Vagina (tissue), 2 donors: ENCODE data around the gene PPIL6. TPM values are rescaled to one million over a fixed set of nuclear protein-coding genes. Genes with fewer than 3 reads are reported as not detected.

Experiments
- DNase-seq, 2 donors: peaks; one replicate each; pipeline ENCODE4 v3.0.0-alpha.2; 2017; ENCODE audit errors: extremely low spot score in 2 of 2
- H3K27ac ChIP-seq: fragments of 200-600 bp; sonication (generic); one replicate; pipeline ENCODE4 v1.5.1; 2019
- H3K27me3 ChIP-seq: fragments of 200-600 bp; sonication (generic); one replicate; pipeline ENCODE4 v1.5.1; 2019
- H3K36me3 ChIP-seq, 2 donors: fragments of 200-600 bp; sonication (generic); one replicate each; pipeline ENCODE4 v1.5.1; 2017 to 2019
- H3K4me1 ChIP-seq: fragments of 200-600 bp; sonication (generic); one replicate; pipeline ENCODE4 v1.5.1; 2019
- H3K4me3 ChIP-seq, 2 donors: fragments of 200-600 bp; sonication (generic); 1 replicate in 1 of 2; 2 replicates in 1 of 2; pipeline ENCODE4 v1.5.1; 2016 to 2019
- H3K9me3 ChIP-seq: fragments of 200-600 bp; sonication (generic); one replicate; pipeline ENCODE4 v1.5.1; 2019
- CTCF ChIP-seq, 3 experiments: fragments of 450-650 bp in 2 of 3; fragments of 200-600 bp in 1 of 3; sonication (generic) in 1 of 3; IDR thresholded peaks; one replicate each; pipeline ENCODE4 v1.5.1; 2017 to 2019; ENCODE audit warnings: antibody characterized with exemption in 3 of 3, mild to moderate bottlenecking in 2 of 3, moderate library complexity in 2 of 3
- POLR2A ChIP-seq, 2 donors: fragments of 450-650 bp; IDR thresholded peaks; one replicate each; pipeline ENCODE4 v1.6.1; 2017; ENCODE audit warnings: antibody characterized with exemption in 2 of 2, mild to moderate bottlenecking in 2 of 2, moderate library complexity in 2 of 2
- POLR2AphosphoS5 ChIP-seq, 2 donors: sonication (generic); formaldehyde crosslinking; IDR thresholded peaks; one replicate each; pipeline ENCODE4 v1.9.0; 2017; ENCODE audit warnings: antibody characterized with exemption in 2 of 2, mild to moderate bottlenecking in 2 of 2, low read depth in 1 of 2; ENCODE audit not compliant: insufficient read depth in 1 of 2
- intact Hi-C: fragments of 100-400 bp; cut with DNase I; formaldehyde crosslinking; loops from one replicate; pipeline ENCODE4 v1.15.1; 2023
- total RNA-seq: library from RNA; depleted of rRNA; stranded (reverse); fragments of >200 nt; gene quantifications from one replicate; pipeline ENCODE4 v1.2.3, GENCODE V29; 2016

PPIL6 gene
- total RNA-seq, 1 donor from 2014 or later = 3.9 TPM

DNA sequence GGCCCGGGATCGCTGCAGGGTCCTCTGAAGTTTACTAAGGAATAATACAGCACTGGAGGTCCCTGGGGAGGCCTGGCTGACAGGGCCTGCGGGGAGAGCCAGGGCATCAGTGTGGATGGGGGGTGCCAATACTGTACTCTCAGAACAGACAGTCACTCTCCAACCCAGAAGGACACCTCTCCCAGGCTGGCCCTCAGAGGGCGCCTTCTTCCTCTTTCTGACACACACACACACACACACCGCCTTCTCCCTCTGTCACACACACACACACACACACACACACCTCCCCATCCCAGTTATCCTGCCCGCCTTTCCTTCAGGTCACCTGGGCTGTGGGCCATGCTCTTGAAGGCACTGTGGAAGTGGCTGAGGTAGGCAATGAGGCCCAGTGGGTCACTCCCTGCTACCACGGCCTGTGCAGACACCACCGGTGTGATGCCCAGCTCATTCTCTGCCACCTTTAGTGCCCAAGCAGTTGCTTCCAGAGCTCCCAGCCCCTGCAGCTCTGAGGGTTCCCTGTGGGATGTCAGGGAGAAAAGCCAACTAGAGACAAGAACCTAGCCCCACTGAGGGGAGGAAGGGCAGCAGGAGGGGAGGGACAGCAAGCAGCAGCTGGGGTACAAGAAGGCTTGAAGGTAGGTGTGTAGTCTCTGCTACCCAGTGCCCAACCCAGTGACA lies 7.6 kb upstream of the PPIL6 start:
- Histone ChIP-seq H3K27ac (no peak overlapping the region), H3K4me3 (no peak overlapping the region), H3K27me3 (no peaks in the 10 kb centered on the region), H3K9me3 (no peaks in the 10 kb centered on the region), H3K36me3 (peaks cover 0 to 47% of the 10 kb centered on the region in 2 donors), H3K4me1 (peaks cover 11% of the 10 kb centered on the region)
- peak; percentile 81 to 85 for DNase-seq
- intact Hi-C loops = no loop called here
- no peak for TF ChIP-seq CTCF (IDR thresholded peaks at IDR 0.05)
- no peak for TF ChIP-seq POLR2A (IDR thresholded peaks at IDR 0.05)
- TF ChIP-seq POLR2AphosphoS5 (IDR thresholded peaks at IDR 0.05; ENCODE audit: insufficient read depth in 1 of 2, low read depth in 1 of 2) = no peak

- Histone ChIP-seq H3K9me3 (no peaks in the 10 kb centered on the region), H3K27me3 (no peaks in the 10 kb centered on the region), H3K4me3 (no peak overlapping the region), H3K36me3 (peaks cover 0 to 45% of the 10 kb centered on the region in 2 donors), H3K4me1 (peaks cover 16% of the 10 kb centered on the region), H3K27ac (no peak overlapping the region)
- no peak for TF ChIP-seq POLR2A (IDR thresholded peaks at IDR 0.05)
- TF ChIP-seq POLR2AphosphoS5 (IDR thresholded peaks at IDR 0.05; ENCODE audit: insufficient read depth in 1 of 2, low read depth in 1 of 2) = no peak
- no peak for TF ChIP-seq CTCF (IDR thresholded peaks at IDR 0.05)
- no peak for DNase-seq
- intact Hi-C loops = no loop called here
Measured at GRCh38 chr6:109447087-109447486, 6.7 kb upstream of the PPIL6 start.

DNA sequence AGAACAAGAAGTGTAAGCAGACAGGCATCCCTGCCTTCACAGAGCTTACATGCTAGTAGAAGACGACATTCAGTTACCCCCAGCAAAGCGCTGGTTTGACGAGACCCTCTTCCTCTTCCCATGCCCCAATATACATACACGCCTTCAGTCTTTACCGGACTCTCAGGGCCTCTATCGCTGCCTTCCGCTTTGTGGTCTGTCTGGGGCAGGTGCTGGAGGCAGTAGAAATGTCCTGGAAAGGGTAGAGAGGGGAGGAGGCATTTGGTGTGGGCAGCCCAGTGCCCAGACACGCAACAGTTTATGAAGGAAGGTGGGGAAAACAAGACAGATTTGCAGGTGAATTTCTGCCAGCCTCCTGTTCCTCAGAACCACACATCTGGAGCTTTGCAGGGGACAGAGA lies 6.1 kb upstream of the PPIL6 start:
- Histone ChIP-seq H3K9me3 (no peaks in the 10 kb centered on the region), H3K36me3 (peaks cover 0 to 39% of the 10 kb centered on the region in 2 donors), H3K4me1 (peaks cover 18% of the 10 kb centered on the region), H3K4me3 (no peak overlapping the region), H3K27ac (no peak overlapping the region), H3K27me3 (no peaks in the 10 kb centered on the region)
- no peak for DNase-seq
- intact Hi-C loops = no loop called here
- no peak for TF ChIP-seq CTCF (IDR thresholded peaks at IDR 0.05)
- no peak for TF ChIP-seq POLR2AphosphoS5 (IDR thresholded peaks at IDR 0.05; ENCODE audit: insufficient read depth in 1 of 2, low read depth in 1 of 2)
- TF ChIP-seq POLR2A (IDR thresholded peaks at IDR 0.05) = no peak

- Histone ChIP-seq H3K9me3 (no peaks in the 10 kb centered on the region), H3K36me3 (peaks cover 0 to 37% of the 10 kb centered on the region in 2 donors), H3K4me3 (no peak overlapping the region), H3K4me1 (peaks cover 23% of the 10 kb centered on the region), H3K27me3 (no peaks in the 10 kb centered on the region), H3K27ac (no peak overlapping the region)
- intact Hi-C loops = no loop called here
- no peak for DNase-seq
- TF ChIP-seq POLR2AphosphoS5 (IDR thresholded peaks at IDR 0.05; ENCODE audit: insufficient read depth in 1 of 2, low read depth in 1 of 2) (no peak), POLR2A (IDR thresholded peaks at IDR 0.05) (no peak), CTCF (IDR thresholded peaks at IDR 0.05) (no peak)
Measured at GRCh38 chr6:109446072-109446471, 5.6 kb upstream of the PPIL6 start.

DNA sequence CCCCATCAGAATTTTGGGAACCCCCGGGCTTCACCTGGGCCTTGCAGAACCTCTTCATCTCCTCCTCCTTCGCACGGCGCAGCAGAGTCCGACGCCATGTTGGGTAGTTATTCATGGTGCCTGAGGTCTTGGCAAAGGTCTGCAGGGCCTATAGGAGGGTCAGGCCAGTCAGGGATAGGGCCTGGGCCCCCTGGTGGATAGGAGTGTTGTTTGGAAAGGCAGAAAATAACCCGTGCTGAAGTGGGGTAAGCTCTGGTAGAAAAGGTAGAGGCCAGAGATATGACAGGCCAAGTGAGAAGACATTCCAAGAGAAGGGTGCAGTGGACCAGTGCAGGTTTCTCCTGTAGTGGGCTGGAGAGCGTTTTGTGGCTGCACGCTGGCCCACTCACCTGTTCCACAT lies 5.0 kb upstream of the PPIL6 start:
- no peaks in the 10 kb centered on the region for H3K9me3 ChIP-seq
- peaks cover 23% of the 10 kb centered on the region for H3K4me1 ChIP-seq
- TF ChIP-seq POLR2AphosphoS5 (IDR thresholded peaks at IDR 0.05; ENCODE audit: insufficient read depth in 1 of 2, low read depth in 1 of 2) = no peak
- TF ChIP-seq CTCF (IDR thresholded peaks at IDR 0.05) = no peak
- TF ChIP-seq POLR2A (IDR thresholded peaks at IDR 0.05) = no peak
- peaks cover 0 to 37% of the 10 kb centered on the region in 2 donors for H3K36me3 ChIP-seq
- intact Hi-C loops = no loop called here
- H3K27ac ChIP-seq = no peak overlapping the region
- H3K27me3 ChIP-seq = no peaks in the 10 kb centered on the region
- peak in 1 of 2 donors; percentile 83 for DNase-seq
- no peak overlapping the region for H3K4me3 ChIP-seq
